GM12872 (cell line): Measurements from ENCODE around the gene SND1.

Experiments used
- TF ChIP-seq, protein P1 (sequence below): IDR thresholded peaks from 3 replicates; pipeline ENCODE4 v1.5.1; 2011; ENCODE audit warnings: low read depth, mild to moderate bottlenecking, low read length, moderate library complexity; ENCODE audit not compliant: insufficient read depth

SND1 gene

GRCh38 chr7:127824682-127825081, 172.7 kb downstream of the SND1 start:
- TF ChIP-seq, protein P1, sequence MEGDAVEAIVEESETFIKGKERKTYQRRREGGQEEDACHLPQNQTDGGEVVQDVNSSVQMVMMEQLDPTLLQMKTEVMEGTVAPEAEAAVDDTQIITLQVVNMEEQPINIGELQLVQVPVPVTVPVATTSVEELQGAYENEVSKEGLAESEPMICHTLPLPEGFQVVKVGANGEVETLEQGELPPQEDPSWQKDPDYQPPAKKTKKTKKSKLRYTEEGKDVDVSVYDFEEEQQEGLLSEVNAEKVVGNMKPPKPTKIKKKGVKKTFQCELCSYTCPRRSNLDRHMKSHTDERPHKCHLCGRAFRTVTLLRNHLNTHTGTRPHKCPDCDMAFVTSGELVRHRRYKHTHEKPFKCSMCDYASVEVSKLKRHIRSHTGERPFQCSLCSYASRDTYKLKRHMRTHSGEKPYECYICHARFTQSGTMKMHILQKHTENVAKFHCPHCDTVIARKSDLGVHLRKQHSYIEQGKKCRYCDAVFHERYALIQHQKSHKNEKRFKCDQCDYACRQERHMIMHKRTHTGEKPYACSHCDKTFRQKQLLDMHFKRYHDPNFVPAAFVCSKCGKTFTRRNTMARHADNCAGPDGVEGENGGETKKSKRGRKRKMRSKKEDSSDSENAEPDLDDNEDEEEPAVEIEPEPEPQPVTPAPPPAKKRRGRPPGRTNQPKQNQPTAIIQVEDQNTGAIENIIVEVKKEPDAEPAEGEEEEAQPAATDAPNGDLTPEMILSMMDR: no peak

DNA sequence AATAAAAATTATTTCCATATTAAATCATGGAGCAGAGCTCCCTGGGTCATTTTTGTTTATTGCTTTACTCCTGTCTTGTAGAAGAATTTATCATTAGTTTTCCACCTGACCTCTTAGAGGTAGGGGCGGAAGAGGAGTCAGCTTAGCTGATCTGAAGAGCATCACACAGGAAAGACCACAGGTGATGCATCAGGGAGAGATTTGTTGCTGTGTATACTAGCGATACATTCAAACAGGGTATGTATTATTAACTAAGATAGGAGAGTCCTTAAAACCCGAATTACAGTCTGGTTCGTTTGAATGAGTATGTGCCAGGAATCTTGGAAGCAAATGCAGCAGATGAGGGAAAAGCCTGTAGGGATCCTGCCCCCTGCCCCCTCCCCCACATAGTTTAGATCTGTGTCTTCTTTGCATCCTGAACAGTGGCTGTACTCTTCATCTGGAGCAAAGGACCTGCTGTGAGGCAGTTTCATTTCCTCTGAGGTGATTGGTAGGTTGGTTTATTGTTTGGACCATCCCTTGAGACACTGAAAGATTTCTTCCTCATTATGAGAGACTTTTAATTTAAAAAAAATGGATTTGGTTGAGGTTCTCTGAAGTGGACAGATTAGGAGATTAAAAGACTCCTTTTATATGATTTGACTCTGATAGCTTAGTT, 177.0 kb downstream of the SND1 start:
- TF ChIP-seq, protein P1: no peak

- TF ChIP-seq, protein P1: no peak
Measured at GRCh38 chr7:127831318-127832219, 179.6 kb downstream of the SND1 start.

DNA sequence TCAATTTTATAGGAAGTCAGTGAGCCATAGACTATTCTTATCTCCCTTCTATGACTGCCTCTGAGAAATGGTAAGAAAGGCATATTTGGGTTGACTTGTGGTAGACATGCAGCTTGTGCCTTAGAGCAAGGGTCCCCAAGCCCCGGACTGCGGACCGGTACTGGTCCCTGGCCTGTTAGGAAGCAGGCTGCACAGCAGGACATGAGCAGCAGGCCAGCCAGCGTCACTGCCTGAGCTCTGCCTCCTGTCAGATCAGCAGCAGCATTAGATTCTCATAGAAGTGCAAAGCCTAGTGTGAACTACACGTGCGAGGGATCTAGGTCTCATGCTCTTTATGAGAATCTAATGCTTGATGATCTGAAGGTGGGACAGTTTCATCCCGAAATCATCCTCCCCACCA, 180.6 kb downstream of the SND1 start:
- TF ChIP-seq, protein P1: no peak

GRCh38 chr7:127833641-127834040, 181.6 kb downstream of the SND1 start:
- TF ChIP-seq, protein P1: no peak

- TF ChIP-seq, protein P1: no peak
Measured at GRCh38 chr7:127835679-127836078, 183.7 kb downstream of the SND1 start.

GRCh38 chr7:127838816-127839415, 186.9 kb downstream of the SND1 start:
- TF ChIP-seq, protein P1: no peak
